ENCODE data around the gene SERGEF. TPM values are rescaled to one million over a fixed set of nuclear protein-coding genes. Genes with fewer than 3 reads are reported as not detected.

Gene SERGEF
- total and polyA plus RNA-seq, 10 of the 15 experiments (the other 5 are each of a cell fraction or from before 2014, with no cell fraction given), result 14.6 to 27.8 (median 22.4) TPM

DNA sequence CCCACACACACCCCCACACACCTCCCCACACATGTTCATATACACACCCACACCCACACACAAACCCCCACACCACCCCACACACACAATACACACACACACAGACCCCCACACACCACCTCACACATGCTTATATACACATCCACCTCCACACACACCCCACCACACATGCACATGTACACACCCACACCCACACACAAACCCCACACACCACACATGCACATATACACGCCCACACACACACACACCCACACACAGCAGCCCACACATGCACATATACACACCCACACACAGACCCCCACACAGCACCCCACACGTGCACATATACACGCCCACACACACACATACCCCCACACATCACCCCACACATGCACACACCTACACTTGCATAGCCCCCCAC lies 249.1 kb downstream of the SERGEF start:
- ChIA-PET SMC1A (ENCODE audit: uncharacterized antibody, unreplicated experiment) (no interaction called here), CTCF (interaction anchor here (5.6 kb wide), 1 partner anchor 216 kb away, joined by 77 read pairs; no protein-coding TSS in a partner anchor), POLR2A (no interaction called here), RAD21 (ENCODE audit: unreplicated experiment) (no interaction called here)
- ATAC-seq (no peak), DNase-seq (ENCODE audit: low read depth, low spot score) (no peak), FAIRE-seq (no peak)
- in situ Hi-C loops (cut with MboI) (loop anchor here (5.0 kb wide), 1 partner anchor 214 kb away; no protein-coding TSS in a partner anchor), intact Hi-C loops (cut with micrococcal nuclease; ENCODE audit: unreplicated experiment) (no loop called here)
- H3K27ac ChIP-seq (ENCODE audit: control insufficient read depth, insufficient read depth), result no peak overlapping the region
- H3K4me2 ChIP-seq (ENCODE audit: control insufficient read depth, insufficient read depth), result no peak overlapping the region
- no peaks in the 10 kb centered on the region for H3K4me1 ChIP-seq (ENCODE audit: control insufficient read depth, insufficient read depth, low read length)
- no TSS peak for BruUV-seq (replicated peaks)
- H4K20me1 ChIP-seq (ENCODE audit: control insufficient read depth, insufficient read depth), result no peaks in the 10 kb centered on the region
- H3K27me3 ChIP-seq (replicated peaks in 1 of 2; ENCODE audit: control insufficient read depth in 2 of 2, insufficient read depth in 2 of 2, low read length in 1 of 2), result no peaks in the 10 kb centered on the region
- TF ChIP-seq POLR2AphosphoS5 (IDR thresholded peaks at IDR 0.05; ENCODE audit: low read length) (no peak), MTA3 (IDR thresholded peaks at IDR 0.05; ENCODE audit: borderline replicate concordance, low read length) (no peak), FOXK2 (IDR thresholded peaks at IDR 0.05) (no peak), RAD21 (IDR thresholded peaks at IDR 0.05; ENCODE audit: insufficient read depth, low read depth, low read length) (no peak), ZSCAN29 (IDR thresholded peaks at IDR 0.05) (no peak), JUND (IDR thresholded peaks at IDR 0.05; ENCODE audit: low read depth, low read length) (no peak), ASH2L (IDR thresholded peaks at IDR 0.05; ENCODE audit: borderline replicate concordance, low read depth) (no peak), SUZ12 (IDR thresholded peaks at IDR 0.05; ENCODE audit: unreplicated experiment) (no peak), PML (IDR thresholded peaks at IDR 0.05; ENCODE audit: low read length) (no peak)
- TF ChIP-seq, protein P1, sequence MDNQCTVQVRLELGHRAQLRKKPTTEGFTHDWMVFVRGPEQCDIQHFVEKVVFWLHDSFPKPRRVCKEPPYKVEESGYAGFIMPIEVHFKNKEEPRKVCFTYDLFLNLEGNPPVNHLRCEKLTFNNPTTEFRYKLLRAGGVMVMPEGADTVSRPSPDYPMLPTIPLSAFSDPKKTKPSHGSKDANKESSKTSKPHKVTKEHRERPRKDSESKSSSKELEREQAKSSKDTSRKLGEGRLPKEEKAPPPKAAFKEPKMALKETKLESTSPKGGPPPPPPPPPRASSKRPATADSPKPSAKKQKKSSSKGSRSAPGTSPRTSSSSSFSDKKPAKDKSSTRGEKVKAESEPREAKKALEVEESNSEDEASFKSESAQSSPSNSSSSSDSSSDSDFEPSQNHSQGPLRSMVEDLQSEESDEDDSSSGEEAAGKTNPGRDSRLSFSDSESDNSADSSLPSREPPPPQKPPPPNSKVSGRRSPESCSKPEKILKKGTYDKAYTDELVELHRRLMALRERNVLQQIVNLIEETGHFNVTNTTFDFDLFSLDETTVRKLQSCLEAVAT (IDR thresholded peaks at IDR 0.05), result no peak
- H3K4me3 ChIP-seq, result no peak overlapping the region
- H3K36me3 ChIP-seq (ENCODE audit: control insufficient read depth in 2 of 2, insufficient read depth in 2 of 2, low read length in 1 of 2), result no peaks in the 10 kb centered on the region
- no peaks in the 10 kb centered on the region for H3K79me2 ChIP-seq (ENCODE audit: control insufficient read depth, insufficient read depth, low read length)
- 2% methylated on average over 3 of the region's 3 CpGs for whole genome bisulfite sequencing (ENCODE audit: insufficient coverage, insufficient replicate concordance, low lambda C conversion rate, missing lambda C conversion rate)
- no peaks in the 10 kb centered on the region for H3K9me3 ChIP-seq (replicated peaks; ENCODE audit: control insufficient read depth, insufficient read depth, low read length)
- H2AFZ ChIP-seq (ENCODE audit: control insufficient read depth, low read depth, low read length), result no peak overlapping the region
- H3K9ac ChIP-seq (ENCODE audit: control insufficient read depth, insufficient read depth, low read length), result no peak overlapping the region
